Endothelial cell of umbilical vein (primary cell): ENCODE data around the gene LRIG1. TPM values are rescaled to one million over a fixed set of nuclear protein-coding genes. Genes with fewer than 3 reads are reported as not detected.

Experiments
- BruUV-seq: library from RNA; stranded (reverse); fragments of 400-500 nt; replicated peaks from 2 replicates; lab custom pipeline; 2021; lab: Mats Ljungman, UMichigan
- CTCF ChIA-PET: fragments of 300-600, 350-600 bp; sonication (Branson Sonifier 250); formaldehyde crosslinking; loops from one replicate; lab custom pipeline; 2021; ENCODE audit warnings: antibody characterized with exemption, inconsistent platforms; lab: Charles Lee
- POLR2A ChIA-PET: fragments of 300-600, 350-600 bp; sonication (Branson Sonifier 250); formaldehyde crosslinking; loops from one replicate; lab custom pipeline; 2021; ENCODE audit warnings: antibody characterized with exemption, inconsistent platforms; lab: Charles Lee
- DNase-seq: peaks from one replicate; pipeline ENCODE4 v3.0.0-alpha.2; 2011; ENCODE audit warnings: low read depth, low spot score
- FAIRE-seq: peaks from 2 replicates; lab custom pipeline; 2011; peaks lifted over from hg19 to GRCh38; lab: Jason Lieb, UNC
- H2AFZ ChIP-seq: 2 replicates; pipeline ENCODE4 v1.6.0; 2012; ENCODE audit warnings: low read depth, low read length, control low read depth, inconsistent platforms
- H3K27ac ChIP-seq: 2 replicates; pipeline ENCODE4 v1.5.1; 2011; ENCODE audit warnings: low read depth, mild to moderate bottlenecking, control low read depth, low read length, moderate library complexity; ENCODE audit not compliant: insufficient read depth
- H3K27me3 ChIP-seq, 2 experiments: 2 replicates each; pipeline versions ENCODE4 v1.6.0 to v1.6.1; 2011; ENCODE audit warnings: low read length in 2 of 2, mixed read lengths in 1 of 2; ENCODE audit not compliant: control insufficient read depth in 2 of 2, insufficient read depth in 2 of 2
- H3K36me3 ChIP-seq, 2 experiments: 2 replicates in 1 of 2; 3 replicates in 1 of 2; pipeline ENCODE4 v1.5.1; 2011; ENCODE audit warnings: low read length in 2 of 2, mild to moderate bottlenecking in 1 of 2, moderate library complexity in 1 of 2; ENCODE audit not compliant: control insufficient read depth in 2 of 2, insufficient read depth in 2 of 2; ENCODE audit errors: extremely low read depth in 1 of 2
- H3K4me1 ChIP-seq: 3 replicates; pipeline ENCODE4 v1.5.1; 2011; ENCODE audit warnings: mild to moderate bottlenecking, low read length; ENCODE audit not compliant: control insufficient read depth, insufficient read depth; ENCODE audit errors: extremely low read depth
- H3K4me2 ChIP-seq: 2 replicates; pipeline ENCODE4 v1.6.1; 2011; ENCODE audit warnings: low read length, control low read depth, mixed read lengths; ENCODE audit not compliant: insufficient read depth
- H3K4me3 ChIP-seq, 3 experiments: fragments of 200-600 bp in 1 of 3; sonication (generic), shearing (Covaris generic) in 1 of 3; replicated peaks in 1 of 3; 2 replicates each; pipeline ENCODE4 v1.5.1; 2011 to 2016; ENCODE audit warnings: control low read depth in 3 of 3, low read length in 3 of 3, mild to moderate bottlenecking in 2 of 3, inconsistent platforms in 1 of 3, low read depth in 1 of 3, moderate library complexity in 1 of 3; ENCODE audit not compliant: insufficient read depth in 1 of 3
- H3K79me2 ChIP-seq: 2 replicates; pipeline ENCODE4 v1.6.0; 2012; ENCODE audit warnings: low read length, inconsistent platforms; ENCODE audit not compliant: control insufficient read depth, insufficient read depth
- H3K9ac ChIP-seq: replicated peaks from 2 replicates; pipeline ENCODE3; 2011; ENCODE audit warnings: low read length, control low read depth; ENCODE audit not compliant: insufficient read depth; ENCODE audit errors: extremely low read depth
- H3K9me1 ChIP-seq: replicated peaks from 3 replicates; pipeline ENCODE4 v1.6.0; 2011; ENCODE audit warnings: mild to moderate bottlenecking, low read length; ENCODE audit not compliant: control insufficient read depth, insufficient read depth; ENCODE audit errors: extremely low read depth
- H3K9me3 ChIP-seq: replicated peaks from 2 replicates; pipeline ENCODE4 v1.5.1; 2012; ENCODE audit warnings: low read length, inconsistent platforms; ENCODE audit not compliant: control insufficient read depth, insufficient read depth
- H4K20me1 ChIP-seq: replicated peaks from 2 replicates; pipeline ENCODE3; 2011; ENCODE audit warnings: mild to moderate bottlenecking, low read length; ENCODE audit not compliant: control insufficient read depth, insufficient read depth; ENCODE audit errors: extremely low read depth
- CTCF ChIP-seq, 2 donors: IDR thresholded peaks; 1 replicate in 1 of 2; 2 replicates in 1 of 2; pipeline ENCODE4 v1.5.1; 2011; ENCODE audit warnings: low read length in 2 of 2, mild to moderate bottlenecking in 2 of 2, moderate library complexity in 2 of 2, control low read depth in 1 of 2, inconsistent platforms in 1 of 2, low read depth in 1 of 2; ENCODE audit not compliant: insufficient read depth in 1 of 2; ENCODE audit errors: extremely low read depth in 1 of 2
- EZH2 ChIP-seq: IDR thresholded peaks from 2 replicates; pipeline ENCODE4 v1.6.1; 2012; ENCODE audit warnings: borderline replicate concordance, low read depth, mild to moderate bottlenecking, moderate library complexity, low read length, inconsistent platforms; ENCODE audit not compliant: severe bottlenecking
- FOS ChIP-seq: IDR thresholded peaks from 2 replicates; pipeline ENCODE4 v1.6.1; 2011; ENCODE audit warnings: mild to moderate bottlenecking, low read length, moderate library complexity, borderline replicate concordance; ENCODE audit not compliant: insufficient read depth
- GATA2 ChIP-seq: IDR thresholded peaks from 2 replicates; pipeline ENCODE4 v1.7.0; 2011; ENCODE audit warnings: low read depth, mild to moderate bottlenecking, moderate library complexity, mixed read lengths, low read length; ENCODE audit not compliant: insufficient read length, insufficient read depth
- JUN ChIP-seq: IDR thresholded peaks from 2 replicates; pipeline ENCODE4 v1.6.1; 2011; ENCODE audit warnings: borderline replicate concordance, low read depth; ENCODE audit not compliant: insufficient read length, insufficient read depth
- MAX ChIP-seq: IDR thresholded peaks from 2 replicates; pipeline ENCODE4 v1.6.1; 2011; ENCODE audit not compliant: insufficient read depth, insufficient read length
- MYC ChIP-seq: IDR thresholded peaks from one replicate; pipeline ENCODE4 v1.6.1; 2011; ENCODE audit warnings: mild to moderate bottlenecking, low read depth, low read length
- POLR2A ChIP-seq: IDR thresholded peaks from 2 replicates; pipeline ENCODE4 v1.6.1; 2012; ENCODE audit warnings: low read depth, mild to moderate bottlenecking, control low read depth, low read length
- POLR2AphosphoS5 ChIP-seq: IDR thresholded peaks from 2 replicates; pipeline ENCODE4 v1.6.1; 2012; ENCODE audit warnings: low read depth, mild to moderate bottlenecking, control low read depth, low read length, moderate library complexity; ENCODE audit not compliant: insufficient read depth
- dilution Hi-C: fragments of 300-500 bp; cut with MboI; formaldehyde crosslinking; loops from one replicate; pipeline ENCODE4 v1.15.0; 2019; ENCODE audit warnings: low sequenced_read_pairs; ENCODE audit not compliant: extremely low pct_ligation_motif_present
- intact Hi-C: fragments of 100-400 bp; cut with micrococcal nuclease; formaldehyde crosslinking; loops from one replicate; pipeline ENCODE4 v1.10.0; 2022
- polyA plus RNA-seq, 4 experiments: library from polyadenylated mRNA; depleted of rRNA in 3 of 4; stranded (reverse) in 3 of 4; unstranded in 1 of 4; fragments of >200 nt; gene quantifications; 2 replicates each; pipeline versions ENCODE4 v1.2.1 to v1.2.3, GENCODE V29; 2011 to 2012; ENCODE audit warnings: missing spikeins in 1 of 4
- total RNA-seq: library from RNA; stranded (reverse); gene quantifications from 2 replicates; pipeline ENCODE4 v1.2.3, GENCODE V29; 2021

Gene LRIG1
- total and polyA plus RNA-seq, 2 donors (not counting 3 experiments of a cell fraction or from before 2014, with no cell fraction given), result 50.3 to 52.2 TPM

- no peaks in the 10 kb centered on the region for H3K9me1 ChIP-seq
- peak overlapping the region; percentile 42 for H3K4me2 ChIP-seq
- ChIA-PET CTCF (interaction anchor here (1.0 to 1.8 kb wide), 5 partner anchors 13 to 64 kb away, joined by 3 to 10 read pairs (median 5); no protein-coding TSS in a partner anchor), POLR2A (no interaction called here)
- peak overlapping the region; percentile 79 for H3K27ac ChIP-seq
- no peaks in the 10 kb centered on the region for H3K36me3 ChIP-seq
- no TSS peak for BruUV-seq
- H3K4me3 ChIP-seq, result no peak overlapping the region
- no peaks in the 10 kb centered on the region for H3K79me2 ChIP-seq
- dilution Hi-C loops, result no loop called here
- no peaks in the 10 kb centered on the region for H3K27me3 ChIP-seq
- intact Hi-C loops, result loop anchor here (1.0 to 5.0 kb wide), 5 partner anchors 9 to 60 kb away; partner anchors contain the start of gene LRIG1
- H3K4me1 ChIP-seq, result peaks cover 34% of the 10 kb centered on the region
- H3K9ac ChIP-seq, result peak overlapping the region; percentile 45
- DNase-seq, result no peak
- no peaks in the 10 kb centered on the region for H4K20me1 ChIP-seq
- peak; percentile 8 for FAIRE-seq
- no peaks in the 10 kb centered on the region for H3K9me3 ChIP-seq
- H2AFZ ChIP-seq, result no peak overlapping the region
- no peak for TF ChIP-seq MYC
- TF ChIP-seq MAX, result no peak
- TF ChIP-seq POLR2A, result no peak
- TF ChIP-seq FOS, result no peak
- TF ChIP-seq POLR2AphosphoS5, result no peak
- no peak for TF ChIP-seq CTCF (IDR thresholded peaks at IDR 0.05; ENCODE audit: extremely low read depth in 1 of 2, insufficient read depth in 1 of 2, low read depth in 1 of 2, low read length in 2 of 2)
- TF ChIP-seq JUN, result no peak
- no peak for TF ChIP-seq EZH2
- no peak for TF ChIP-seq GATA2
Observed at GRCh38 chr3:66441692-66442091, 59.1 kb downstream of the LRIG1 start.
